ENCODE data around the gene INTS11.

Gene INTS11

DNA sequence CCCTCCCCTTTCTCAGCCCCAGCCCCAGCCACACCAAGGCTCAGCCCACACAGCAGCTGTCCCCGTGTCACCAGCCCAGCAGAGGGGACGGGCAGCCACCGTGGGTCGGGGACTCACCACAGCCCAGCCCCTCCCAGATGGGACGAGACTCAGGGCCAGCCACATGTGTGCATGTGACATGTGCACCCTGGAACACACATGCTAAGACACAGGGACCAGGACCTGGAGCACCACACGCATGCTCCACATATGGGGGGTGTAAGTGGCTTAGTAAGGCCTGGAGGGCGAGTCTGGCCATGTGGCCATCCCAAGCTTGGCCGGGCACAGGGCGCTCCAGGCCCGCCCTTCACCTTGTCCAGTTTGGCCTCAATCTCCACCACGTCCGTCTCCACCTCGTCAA, 20.7 kb downstream of the INTS11 start:
- in situ Hi-C loops (cut with MboI; ENCODE audit: low sequenced_read_pairs): no loop called here

DNA sequence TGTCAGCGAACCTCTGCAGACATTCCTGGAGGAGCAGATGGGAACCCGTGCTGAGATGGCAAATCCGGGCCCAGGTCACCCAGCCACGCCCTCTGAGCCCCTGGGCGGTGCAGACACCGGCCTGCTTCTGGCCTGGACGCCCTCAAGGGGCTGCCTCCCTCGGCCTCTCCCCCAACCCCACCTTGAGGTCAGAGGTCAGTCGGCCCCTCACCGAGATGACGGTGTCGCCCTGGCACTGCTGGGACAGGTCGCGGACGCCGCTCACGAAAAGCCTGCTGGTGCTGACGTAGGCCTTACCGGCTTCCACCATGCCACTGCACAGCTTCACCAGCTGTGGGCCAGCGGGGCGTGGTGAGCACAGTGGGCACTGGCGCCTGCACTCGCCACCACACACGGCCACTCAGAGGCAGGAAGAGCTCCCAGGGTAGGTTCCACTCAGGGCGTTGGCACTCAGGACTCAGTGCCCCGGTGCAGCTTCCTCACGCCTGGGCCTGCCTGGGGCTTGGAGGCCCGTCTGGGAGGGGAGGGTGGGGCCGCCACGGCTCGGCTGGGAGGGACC, 21.4 kb downstream of the INTS11 start:
- in situ Hi-C loops (cut with MboI; ENCODE audit: low sequenced_read_pairs): no loop called here

DNA sequence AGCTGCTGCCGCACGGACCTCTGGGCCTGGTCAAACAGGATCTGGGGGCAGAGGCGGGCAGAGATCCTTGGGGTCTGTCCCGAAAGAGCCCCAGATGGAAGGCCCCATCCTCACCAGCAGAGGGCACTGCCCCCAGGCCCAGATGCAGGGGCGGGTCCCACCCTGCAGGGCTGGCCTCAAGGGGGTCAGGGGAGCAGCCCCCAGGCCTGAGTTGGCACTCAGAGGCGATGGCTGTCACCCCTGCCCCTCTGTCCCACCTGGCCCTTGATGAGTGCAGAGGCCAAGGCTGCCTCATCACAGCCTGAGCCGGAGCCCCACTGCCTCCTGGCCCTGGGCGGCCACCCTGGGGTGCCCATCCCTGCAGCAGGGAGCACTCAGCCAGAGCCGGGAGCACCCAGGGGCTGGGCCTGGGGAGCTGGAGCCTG, 22.4 kb downstream of the INTS11 start:
- in situ Hi-C loops (cut with MboI; ENCODE audit: low sequenced_read_pairs): no loop called here

DNA sequence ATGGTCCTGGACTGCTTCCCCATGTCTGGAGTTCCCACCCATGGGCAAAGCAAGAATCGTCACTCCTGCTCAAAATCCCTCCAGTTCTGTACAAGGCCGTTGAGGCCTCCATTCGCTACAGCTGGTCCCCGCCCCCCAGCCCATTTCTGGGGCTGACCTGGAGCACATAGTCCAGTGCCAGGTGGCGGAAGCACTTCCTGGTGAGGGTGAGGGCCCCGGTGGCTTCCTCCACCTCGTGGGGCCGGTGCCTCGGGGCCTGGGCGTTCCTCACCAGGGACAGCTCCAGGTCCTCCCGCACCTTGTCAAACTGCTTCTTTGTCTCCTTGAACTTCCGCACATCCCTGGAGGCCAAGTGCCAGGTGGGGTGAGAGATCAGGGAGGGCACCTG, 24.1 kb downstream of the INTS11 start:
- in situ Hi-C loops (cut with MboI; ENCODE audit: low sequenced_read_pairs): no loop called here

DNA sequence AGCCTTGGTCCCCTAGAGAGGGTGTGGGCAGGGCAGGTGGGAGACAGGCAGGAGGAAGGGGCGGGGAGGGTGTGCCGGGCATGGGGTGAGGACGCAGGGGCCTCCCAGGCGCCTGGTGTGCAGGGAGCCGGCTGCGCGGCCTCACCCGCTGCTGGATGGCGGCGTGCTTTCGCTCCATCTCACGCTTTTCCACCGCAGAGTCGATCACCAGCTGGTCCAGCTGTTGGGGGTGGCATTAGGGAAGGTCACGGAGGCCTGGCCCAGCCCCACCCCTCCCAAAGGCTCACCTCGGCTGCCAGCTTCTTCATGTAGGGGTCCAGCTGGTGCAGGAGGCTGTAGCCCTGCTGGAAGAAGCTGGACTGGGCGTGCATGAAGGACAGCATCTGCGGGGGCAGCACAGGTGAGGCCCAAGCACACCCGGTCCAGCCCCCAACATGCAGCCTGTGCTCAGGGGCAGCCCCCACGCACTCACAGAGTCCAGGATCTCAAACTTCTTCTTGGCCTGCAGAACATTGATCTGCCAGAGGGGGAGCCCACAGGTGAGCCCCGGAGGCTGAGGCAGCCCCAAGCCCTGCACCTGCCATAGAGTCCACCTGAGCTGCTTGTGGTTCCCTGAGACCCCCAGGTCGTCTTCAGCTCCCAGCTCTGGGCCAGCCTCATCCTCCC, 24.6 kb downstream of the INTS11 start:
- in situ Hi-C loops (cut with MboI; ENCODE audit: low sequenced_read_pairs): no loop called here

DNA sequence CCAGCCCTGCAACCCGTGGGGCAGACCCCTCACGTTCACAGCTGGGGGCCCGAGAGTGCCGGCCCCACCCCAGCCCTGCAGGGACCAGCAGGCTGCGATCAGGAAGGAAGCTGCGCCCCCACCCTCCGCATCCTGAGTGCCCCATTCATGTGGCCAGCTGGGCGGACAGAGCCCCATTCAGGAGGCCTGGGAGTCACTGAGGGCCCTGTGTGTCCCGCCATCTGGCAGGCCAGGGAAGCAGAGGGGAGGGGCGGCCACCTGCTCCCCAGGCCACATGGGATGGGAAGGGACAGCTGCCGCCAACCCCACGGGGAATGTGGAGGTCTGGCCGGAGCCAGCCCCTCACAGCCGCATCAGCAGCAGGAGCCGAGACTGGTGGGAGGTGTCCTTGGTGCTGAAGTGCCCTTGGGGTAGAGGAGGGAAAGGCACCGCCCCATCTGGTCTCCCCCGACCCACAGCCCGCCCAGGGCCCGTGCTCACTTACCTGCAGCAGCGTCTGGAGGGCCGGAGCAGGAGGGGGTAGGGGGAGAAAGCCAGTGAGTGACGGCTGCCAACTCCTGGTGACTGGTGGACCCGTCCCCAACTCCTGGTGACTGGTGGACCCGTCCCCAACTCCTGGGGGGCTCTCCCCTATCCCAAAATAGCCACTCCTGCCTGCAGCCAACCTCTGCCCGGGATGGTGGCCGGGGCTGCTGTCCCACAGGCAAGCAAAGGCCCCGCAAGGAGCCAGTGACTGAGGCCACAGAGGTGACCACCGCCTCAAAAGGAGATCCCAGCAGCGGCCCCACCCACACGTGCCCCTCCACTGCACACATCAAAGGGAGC, 25.4 kb downstream of the INTS11 start:
- in situ Hi-C loops (cut with MboI; ENCODE audit: low sequenced_read_pairs): no loop called here

DNA sequence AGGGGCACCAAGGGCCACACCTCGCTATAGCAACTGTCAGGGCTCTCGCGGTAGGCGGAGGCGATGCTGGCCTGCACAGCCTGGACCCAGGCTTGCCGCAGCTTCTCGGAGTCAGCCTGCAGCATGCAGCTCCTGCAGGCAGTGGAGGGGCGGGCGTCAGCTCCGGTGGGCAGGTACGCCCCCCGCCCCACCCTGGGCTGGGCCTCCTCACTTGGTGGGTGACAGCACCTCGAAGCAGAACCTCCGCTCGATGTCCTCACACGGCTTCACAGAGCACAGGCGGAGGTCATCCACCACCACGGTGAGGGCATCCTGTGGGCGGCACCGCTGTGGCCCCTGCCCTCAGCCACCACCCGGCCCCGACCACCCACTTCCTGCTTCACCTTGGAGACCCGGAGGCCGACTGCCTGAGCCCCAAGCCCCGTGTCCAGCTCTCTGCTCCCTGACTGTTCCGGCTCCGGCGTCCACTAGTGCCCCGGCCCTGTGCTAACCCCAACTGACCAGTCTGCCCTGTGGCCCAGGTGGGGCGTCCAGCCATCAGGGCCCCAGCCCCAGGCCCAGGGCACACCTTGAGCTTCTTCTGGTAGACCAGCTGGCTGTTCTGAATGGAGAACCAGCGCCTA, 26.5 kb downstream of the INTS11 start:
- in situ Hi-C loops (cut with MboI; ENCODE audit: low sequenced_read_pairs): no loop called here

DNA sequence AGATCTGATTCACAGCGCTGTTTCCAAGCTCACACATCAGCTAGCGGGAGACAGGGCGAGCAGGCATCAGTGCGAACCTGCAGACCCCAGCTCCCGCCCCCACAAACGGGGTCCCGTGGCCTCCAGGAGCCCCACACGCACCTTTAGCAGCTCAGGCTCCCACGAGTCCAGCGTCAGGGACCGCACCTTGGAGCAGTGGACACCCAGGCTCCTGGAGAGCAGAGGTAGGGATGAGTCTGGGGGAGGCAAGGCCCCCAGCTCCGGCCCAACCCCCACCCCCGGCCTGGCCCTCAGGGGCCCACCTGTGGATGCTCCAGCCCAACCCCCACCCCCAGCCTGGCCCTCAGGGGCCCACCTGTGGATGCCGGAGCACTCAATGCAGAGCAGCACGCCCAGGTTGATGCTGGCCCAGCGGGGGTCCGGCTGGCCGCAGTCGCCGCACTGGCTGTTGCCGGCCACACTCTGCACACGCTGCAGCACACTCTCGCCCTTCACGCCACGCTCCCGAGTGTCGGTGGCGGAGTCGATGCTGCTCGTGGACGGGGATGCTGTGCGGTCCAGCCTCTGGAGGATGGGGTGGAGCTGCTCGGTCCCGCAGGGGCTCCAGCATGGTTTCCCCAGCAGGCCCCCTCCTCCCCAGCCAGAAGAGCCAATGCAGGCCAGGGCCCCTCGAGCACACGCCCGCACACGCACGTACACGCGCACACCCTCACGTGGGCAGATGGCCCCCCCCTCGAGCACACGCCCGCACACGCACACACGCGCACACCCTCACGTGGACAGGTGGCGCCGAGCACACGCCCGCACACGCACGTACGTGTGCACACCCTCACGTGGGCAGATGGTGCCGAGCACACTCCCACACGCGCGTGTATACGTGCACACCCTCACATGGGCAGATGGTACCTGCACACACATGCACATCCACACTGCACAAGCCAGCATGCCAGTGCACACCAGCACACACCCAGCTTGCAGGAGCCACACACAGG, 28.1 kb downstream of the INTS11 start:
- in situ Hi-C loops (cut with MboI; ENCODE audit: low sequenced_read_pairs): no loop called here

DNA sequence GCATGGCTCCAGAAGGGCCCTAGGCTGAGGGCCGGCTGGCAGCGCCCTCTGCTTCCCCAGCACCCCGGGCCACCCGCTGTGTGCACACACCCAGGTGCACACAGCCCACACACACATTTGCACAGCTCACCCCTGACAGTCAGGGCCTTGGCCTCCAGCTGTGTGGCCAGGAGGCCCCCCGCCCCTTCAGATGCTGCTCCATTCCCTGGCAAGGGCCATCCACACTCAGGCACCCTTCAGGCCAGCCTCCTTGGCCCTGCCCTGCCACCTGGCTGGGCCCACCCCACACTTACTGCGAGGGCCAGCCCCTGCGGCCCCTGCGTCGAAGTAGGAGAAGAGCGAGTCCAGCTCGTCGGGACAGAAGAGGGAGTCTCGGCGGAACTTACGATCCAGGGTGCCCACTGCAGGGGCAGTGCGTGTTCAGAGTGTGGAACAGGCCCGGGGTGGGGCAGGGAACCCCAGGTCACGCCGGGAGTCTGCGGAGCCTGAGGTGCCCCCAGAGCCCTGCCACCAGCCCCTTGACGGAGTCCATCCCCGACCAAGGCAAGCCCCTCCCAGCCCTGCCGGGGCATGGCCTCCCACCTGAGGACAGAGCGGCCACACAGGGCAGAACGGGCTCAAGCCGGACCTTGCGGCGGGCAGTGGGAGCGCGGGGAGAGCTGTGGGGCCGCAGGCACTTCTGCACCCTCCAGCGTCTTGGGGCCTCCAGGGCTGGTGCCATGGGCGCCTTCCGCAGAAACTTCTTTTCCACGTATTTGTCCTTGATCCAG, 29.1 kb downstream of the INTS11 start:
- in situ Hi-C loops (cut with MboI; ENCODE audit: low sequenced_read_pairs): no loop called here

DNA sequence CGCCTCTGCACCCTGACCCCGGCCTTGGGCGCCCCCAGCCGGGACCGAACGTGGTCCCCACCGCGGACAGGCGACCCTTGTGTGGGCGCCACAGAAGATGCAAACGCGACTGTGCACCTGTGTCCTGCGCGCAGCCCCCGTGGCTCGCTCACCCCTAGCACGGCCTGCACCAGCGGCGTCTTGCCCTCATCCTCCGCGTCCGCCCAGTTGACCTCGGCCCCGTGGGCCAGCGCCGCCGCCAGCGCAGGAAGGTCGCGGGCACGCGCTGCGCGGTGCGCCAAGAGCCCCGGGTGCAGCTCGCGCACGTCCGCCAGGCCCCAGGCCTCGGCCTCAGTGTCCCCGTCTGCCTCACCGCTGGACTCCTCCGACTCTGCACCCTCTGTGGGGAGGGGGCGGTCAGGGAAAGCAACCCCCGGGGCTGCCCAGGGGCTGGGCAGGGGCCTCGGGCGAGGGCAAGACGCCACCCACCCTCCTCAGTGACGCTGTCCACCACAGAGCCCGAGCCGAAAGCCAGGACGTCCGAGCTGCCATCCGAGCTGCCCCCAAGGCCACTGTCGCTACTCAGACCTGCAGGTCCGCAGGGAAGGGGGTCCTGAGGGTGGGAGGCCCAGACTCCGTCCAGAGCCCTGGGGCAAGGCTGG, 30.1 kb downstream of the INTS11 start:
- in situ Hi-C loops (cut with MboI; ENCODE audit: low sequenced_read_pairs): no loop called here

DNA sequence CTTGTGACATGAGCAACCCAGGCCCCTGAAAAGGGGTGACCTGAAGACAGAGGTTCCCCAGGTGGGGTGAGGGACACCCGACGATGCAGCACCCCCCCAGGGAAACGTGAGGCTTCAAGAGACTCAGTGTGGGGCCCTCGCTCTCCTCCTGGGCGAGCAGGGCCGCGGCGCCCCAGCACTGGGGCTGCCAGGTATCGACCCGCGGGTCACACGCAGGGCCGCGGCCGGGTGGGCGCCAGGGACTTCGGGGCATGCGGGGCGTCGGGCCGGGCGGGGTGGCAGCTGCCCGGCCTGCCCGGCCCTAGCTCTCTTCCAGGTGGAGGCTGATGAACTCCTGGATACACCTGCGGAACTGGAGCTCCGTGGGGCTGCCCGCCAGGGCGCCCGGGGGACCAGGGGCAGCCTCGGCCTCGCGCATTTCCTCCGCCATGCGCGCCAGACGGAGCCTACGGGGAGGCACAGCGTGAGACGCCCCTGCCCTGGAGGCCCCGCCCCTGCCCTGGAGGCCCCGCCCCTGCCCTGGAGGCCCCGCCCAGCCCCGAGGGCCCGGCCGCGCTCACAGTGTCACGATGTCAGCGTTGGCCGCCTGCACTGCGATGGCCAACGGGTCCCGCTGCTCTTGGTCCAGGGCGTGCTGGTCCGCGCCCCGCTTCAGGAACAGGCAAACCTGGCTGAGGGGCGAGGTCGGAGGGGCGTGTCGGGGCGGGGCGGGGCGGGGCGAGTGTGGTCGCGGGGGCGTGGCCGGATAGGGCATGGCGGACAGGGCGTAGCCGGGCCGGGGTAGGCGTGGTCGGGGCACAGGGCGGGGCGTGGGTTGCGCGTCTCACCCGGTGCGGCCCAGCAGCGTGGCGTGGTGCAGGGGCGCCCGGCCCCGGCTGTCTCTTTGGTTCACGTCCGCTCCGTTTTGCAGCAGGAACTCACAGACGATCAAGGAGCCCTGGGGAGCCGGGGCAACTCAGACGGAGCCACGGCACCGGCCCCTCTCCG, 30.9 kb downstream of the INTS11 start:
- in situ Hi-C loops (cut with MboI; ENCODE audit: low sequenced_read_pairs): no loop called here

DNA sequence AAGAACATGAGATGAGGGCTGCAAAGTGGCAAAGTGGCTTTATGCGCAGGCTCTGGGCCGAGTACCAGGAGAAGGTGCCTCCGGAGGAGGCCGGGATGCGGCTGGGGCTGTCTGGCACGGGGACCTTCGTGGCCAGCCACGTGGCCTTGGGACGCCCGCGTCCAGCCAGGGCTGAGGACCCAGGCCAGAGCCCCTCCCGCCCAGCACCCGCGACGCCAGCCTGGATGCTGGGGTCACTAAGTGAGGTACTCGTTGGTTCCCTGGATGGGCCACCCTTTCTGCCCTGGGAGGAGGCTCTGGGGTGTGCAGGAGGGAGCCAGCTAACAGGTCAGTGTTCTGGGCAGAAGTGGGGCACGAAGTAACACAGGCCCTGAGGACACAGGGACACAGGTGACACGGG, 31.6 kb downstream of the INTS11 start:
- in situ Hi-C loops (cut with MboI; ENCODE audit: low sequenced_read_pairs): no loop called here

DNA sequence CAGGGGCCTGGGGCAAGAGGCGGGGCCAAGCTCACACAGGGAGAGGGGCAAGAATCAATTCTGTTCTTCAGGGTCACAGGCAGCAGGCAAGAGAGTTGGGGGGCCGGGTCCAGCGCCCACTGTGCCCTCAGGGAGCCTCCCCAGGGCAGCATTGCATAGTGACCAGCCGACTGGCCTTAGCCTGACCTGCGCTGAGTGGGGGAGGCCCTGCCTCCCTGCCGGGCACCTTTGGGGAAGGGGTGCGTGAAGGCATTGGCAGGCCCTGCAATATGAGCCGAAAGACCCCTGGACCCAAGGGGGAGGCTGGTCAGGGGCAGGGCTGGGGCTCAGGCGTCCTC, 32.0 kb downstream of the INTS11 start:
- in situ Hi-C loops (cut with MboI; ENCODE audit: low sequenced_read_pairs): no loop called here

DNA sequence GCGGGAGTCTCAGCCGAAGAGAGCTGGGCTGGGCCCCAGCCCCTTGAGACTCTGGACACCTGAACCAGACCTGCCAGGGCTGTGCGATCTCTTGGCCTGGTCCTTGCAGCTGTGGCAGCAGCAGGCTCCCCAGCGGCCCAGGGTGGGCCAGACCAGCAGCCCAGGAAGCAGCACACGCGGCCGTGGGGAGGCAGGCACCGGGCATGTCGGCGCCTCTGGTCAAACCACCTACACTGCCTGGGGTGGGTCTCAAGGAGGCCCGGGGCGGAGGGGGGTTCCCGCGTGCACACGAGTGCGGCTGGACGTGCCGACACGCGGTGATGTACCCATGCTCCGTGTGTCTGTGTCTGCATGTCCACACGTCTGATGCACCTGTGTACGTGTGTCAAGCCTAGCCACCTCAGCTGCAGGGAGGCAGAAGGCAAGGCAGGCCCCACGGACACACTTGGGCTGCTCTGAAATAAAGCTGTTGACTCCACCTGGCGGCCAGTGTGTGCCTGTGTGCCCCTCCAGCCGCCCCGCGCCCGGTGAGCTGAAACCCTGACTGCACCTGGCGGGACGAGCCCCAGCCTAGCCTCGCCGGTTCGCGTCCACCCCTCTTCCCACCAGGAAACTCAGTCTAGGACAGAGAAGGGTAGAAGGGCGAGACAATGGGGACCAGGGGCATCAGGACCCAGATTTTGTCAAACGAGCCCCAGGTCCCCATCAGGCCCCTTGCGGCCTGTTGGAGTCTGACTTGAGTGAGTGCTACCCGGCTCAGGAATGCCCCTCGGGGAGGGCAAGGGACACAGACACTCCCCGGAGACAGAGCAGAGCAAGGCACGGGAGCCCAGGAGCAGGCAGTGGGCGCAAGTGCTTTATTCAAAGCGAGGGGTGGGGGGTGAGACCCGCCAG, 32.7 kb downstream of the INTS11 start:
- in situ Hi-C loops (cut with MboI; ENCODE audit: low sequenced_read_pairs): no loop called here

DNA sequence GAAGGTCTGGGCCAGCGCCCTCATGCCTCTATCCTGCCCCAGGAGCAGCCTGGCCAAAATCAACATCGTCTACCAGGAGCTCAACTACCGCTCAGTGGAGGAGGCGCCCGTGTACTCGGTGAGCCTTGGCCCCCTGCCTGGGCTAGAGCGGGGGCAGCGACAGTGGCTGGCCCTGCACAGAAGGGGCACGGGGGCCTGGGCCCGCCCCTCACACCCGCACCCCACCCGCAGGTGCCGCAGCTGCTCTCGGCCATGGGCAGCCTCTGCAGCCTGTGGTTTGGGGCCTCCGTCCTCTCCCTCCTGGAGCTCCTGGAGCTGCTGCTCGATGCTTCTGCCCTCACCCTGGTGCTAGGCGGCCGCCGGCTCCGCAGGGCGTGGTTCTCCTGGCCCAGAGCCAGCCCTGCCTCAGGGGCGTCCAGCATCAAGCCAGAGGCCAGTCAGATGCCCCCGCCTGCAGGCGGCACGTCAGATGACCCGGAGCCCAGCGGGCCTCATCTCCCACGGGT, 33.4 kb downstream of the INTS11 start:
- in situ Hi-C loops (cut with MboI; ENCODE audit: low sequenced_read_pairs): no loop called here

DNA sequence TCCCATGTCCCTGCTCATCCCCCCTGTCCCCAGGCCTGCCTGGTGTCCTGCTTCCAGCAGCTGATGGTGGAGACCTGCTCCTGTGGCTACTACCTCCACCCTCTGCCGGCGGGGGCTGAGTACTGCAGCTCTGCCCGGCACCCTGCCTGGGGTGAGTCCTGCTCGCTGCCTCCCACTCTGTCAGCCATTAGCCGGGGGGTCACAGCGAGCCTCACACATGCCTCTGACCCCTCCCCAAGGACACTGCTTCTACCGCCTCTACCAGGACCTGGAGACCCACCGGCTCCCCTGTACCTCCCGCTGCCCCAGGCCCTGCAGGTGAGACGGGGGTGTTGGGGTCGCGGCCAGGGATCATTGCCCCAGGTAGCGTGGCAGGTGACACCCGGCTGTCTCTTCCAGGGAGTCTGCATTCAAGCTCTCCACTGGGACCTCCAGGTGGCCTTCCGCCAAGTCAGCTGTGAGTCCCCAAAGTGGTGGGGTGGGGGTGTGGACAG, 34.2 kb downstream of the INTS11 start:
- in situ Hi-C loops (cut with MboI; ENCODE audit: low sequenced_read_pairs): no loop called here
